Activated naive CD4-positive, alpha-beta T cell treated with anti-CD3 and anti-CD28 coated beads, Interleukin-2, amount 10 ng/mL, durations not matched to agents 7 days and 5 days (primary cell): ENCODE measurements around the gene HS6ST1.

Experiments
- CTCF ChIA-PET: fragments of 350-600 bp; sonication (Branson Sonifier 250); formaldehyde crosslinking; loops from one replicate; lab custom pipeline; 2021; ENCODE audit warnings: antibody characterized with exemption; lab: Charles Lee
- DNase-seq: peaks from one replicate; pipeline ENCODE4 v3.0.0-alpha.2; 2020
- H3K27ac Mint-ChIP-seq: one replicate; pipeline ENCODE4 v1.8.0; 2021; ENCODE audit warnings: mild to moderate bottlenecking, moderate library complexity, mixed read lengths
- H3K27me3 Mint-ChIP-seq: one replicate; pipeline ENCODE4 v1.8.0; 2021; ENCODE audit warnings: mild to moderate bottlenecking, mixed read lengths
- H3K36me3 Mint-ChIP-seq: one replicate; pipeline ENCODE4 v1.8.0; 2021; ENCODE audit warnings: mixed read lengths
- H3K4me1 Mint-ChIP-seq: one replicate; pipeline ENCODE4 v1.8.0; 2021; ENCODE audit warnings: mixed read lengths
- H3K4me3 Mint-ChIP-seq: one replicate; pipeline ENCODE4 v1.8.0; 2021; ENCODE audit warnings: mild to moderate bottlenecking, moderate library complexity, mixed read lengths
- H3K9me3 Mint-ChIP-seq: one replicate; pipeline ENCODE4 v1.8.0; 2021; ENCODE audit warnings: mixed read lengths

HS6ST1 gene

GRCh38 chr2:128237081-128237534 is 81.6 kb downstream of the HS6ST1 start:
- H3K4me3 Mint-ChIP-seq, result no peak overlapping the region
- H3K27ac Mint-ChIP-seq, result no peak overlapping the region

GRCh38 chr2:128236491-128237035 is 82.1 kb downstream of the HS6ST1 start:
- H3K27me3 Mint-ChIP-seq, result peaks cover 35% of the 10 kb centered on the region
- no peak overlapping the region for H3K4me3 Mint-ChIP-seq
- peaks cover 3% of the 10 kb centered on the region for H3K4me1 Mint-ChIP-seq
- CTCF ChIA-PET, result no interaction called here
- H3K27ac Mint-ChIP-seq, result no peak overlapping the region
- H3K9me3 Mint-ChIP-seq, result no peaks in the 10 kb centered on the region
- DNase-seq, result no peak
- no peaks in the 10 kb centered on the region for H3K36me3 Mint-ChIP-seq

More at GRCh38 chr2:128237081-128237534, 81.6 kb downstream of the HS6ST1 start:
- H3K4me1 Mint-ChIP-seq, result peaks cover 3% of the 10 kb centered on the region
- H3K27me3 Mint-ChIP-seq, result peaks cover 34% of the 10 kb centered on the region
- H3K36me3 Mint-ChIP-seq, result no peaks in the 10 kb centered on the region
- DNase-seq, result no peak
- CTCF ChIA-PET, result no interaction called here
- no peaks in the 10 kb centered on the region for H3K9me3 Mint-ChIP-seq

- Mint-ChIP-seq H3K4me1 (peaks cover 3% of the 10 kb centered on the region), H3K27me3 (peaks cover 42% of the 10 kb centered on the region), H3K9me3 (no peaks in the 10 kb centered on the region), H3K4me3 (no peak overlapping the region), H3K27ac (no peak overlapping the region), H3K36me3 (no peaks in the 10 kb centered on the region)
- CTCF ChIA-PET, result interaction anchor here (1.0 kb wide), 1 partner anchor 172 kb away, joined by 3 read pairs; no protein-coding TSS in a partner anchor
- no peak for DNase-seq
Observed at GRCh38 chr2:128235581-128235980, 83.1 kb downstream of the HS6ST1 start.

GRCh38 chr2:128234613-128235012 is 84.1 kb downstream of the HS6ST1 start:
- Mint-ChIP-seq H3K4me3 (no peak overlapping the region), H3K36me3 (no peaks in the 10 kb centered on the region), H3K9me3 (no peaks in the 10 kb centered on the region), H3K4me1 (peaks cover 3% of the 10 kb centered on the region), H3K27me3 (peaks cover 44% of the 10 kb centered on the region), H3K27ac (no peak overlapping the region)
- CTCF ChIA-PET, result interaction anchor here (1.0 to 1.5 kb wide), 5 partner anchors 45 to 171 kb away, joined by 3 to 5 read pairs (median 5); no protein-coding TSS in a partner anchor
- no peak for DNase-seq

GRCh38 chr2:128233790-128234395 is 84.8 kb downstream of the HS6ST1 start:
- Mint-ChIP-seq H3K27me3 (peaks cover 50% of the 10 kb centered on the region), H3K27ac (no peak overlapping the region), H3K4me1 (peaks cover 3% of the 10 kb centered on the region), H3K9me3 (no peaks in the 10 kb centered on the region), H3K36me3 (no peaks in the 10 kb centered on the region), H3K4me3 (peak overlapping the region; percentile 74)
- no peak for DNase-seq
- CTCF ChIA-PET, result interaction anchor here (1.0 to 1.5 kb wide), 5 partner anchors 45 to 171 kb away, joined by 3 to 5 read pairs (median 5); no protein-coding TSS in a partner anchor

- no peaks in the 10 kb centered on the region for H3K36me3 Mint-ChIP-seq
- CTCF ChIA-PET, result interaction anchor here (0.7 to 1.5 kb wide), 5 partner anchors 44 to 169 kb away, joined by 3 to 5 read pairs (median 4); no protein-coding TSS in a partner anchor
Observed at GRCh38 chr2:128232965-128233789, 85.5 kb downstream of the HS6ST1 start.

GRCh38 chr2:128228894-128229293 is 89.8 kb downstream of the HS6ST1 start:
- Mint-ChIP-seq H3K9me3 (no peaks in the 10 kb centered on the region), H3K36me3 (no peaks in the 10 kb centered on the region), H3K4me1 (peaks cover 3% of the 10 kb centered on the region), H3K27ac (no peak overlapping the region), H3K4me3 (no peak overlapping the region), H3K27me3 (peaks cover 34% of the 10 kb centered on the region)
- DNase-seq, result no peak
- CTCF ChIA-PET, result no interaction called here

More at GRCh38 chr2:128232965-128233789, 85.5 kb downstream of the HS6ST1 start:
- H3K27me3 Mint-ChIP-seq, result peaks cover 47% of the 10 kb centered on the region
- H3K9me3 Mint-ChIP-seq, result no peaks in the 10 kb centered on the region
- peak; percentile 91 for DNase-seq
- H3K4me3 Mint-ChIP-seq, result peak overlapping the region; percentile 74
- peaks cover 3% of the 10 kb centered on the region for H3K4me1 Mint-ChIP-seq
- H3K27ac Mint-ChIP-seq, result no peak overlapping the region

GRCh38 chr2:128227862-128228261 is 90.8 kb downstream of the HS6ST1 start:
- no peak overlapping the region for H3K4me3 Mint-ChIP-seq
- peaks cover 28% of the 10 kb centered on the region for H3K27me3 Mint-ChIP-seq
- CTCF ChIA-PET, result interaction anchor here (0.6 kb wide), 1 partner anchor 98 kb away, joined by 3 read pairs; no protein-coding TSS in a partner anchor
- H3K4me1 Mint-ChIP-seq, result no peaks in the 10 kb centered on the region
- no peaks in the 10 kb centered on the region for H3K9me3 Mint-ChIP-seq
- no peak for DNase-seq
- H3K36me3 Mint-ChIP-seq, result no peaks in the 10 kb centered on the region
- H3K27ac Mint-ChIP-seq, result no peak overlapping the region

- no peak overlapping the region for H3K27ac Mint-ChIP-seq
- peaks cover 12% of the 10 kb centered on the region for H3K27me3 Mint-ChIP-seq
- H3K36me3 Mint-ChIP-seq, result no peaks in the 10 kb centered on the region
- H3K4me1 Mint-ChIP-seq, result peaks cover 7% of the 10 kb centered on the region
- no peaks in the 10 kb centered on the region for H3K9me3 Mint-ChIP-seq
- no peak overlapping the region for H3K4me3 Mint-ChIP-seq
- DNase-seq, result no peak
- CTCF ChIA-PET, result no interaction called here
Observed at GRCh38 chr2:128219891-128220290, 98.8 kb downstream of the HS6ST1 start.

GRCh38 chr2:128217671-128218070 is 101.0 kb downstream of the HS6ST1 start:
- Mint-ChIP-seq H3K4me3 (no peak overlapping the region), H3K9me3 (no peaks in the 10 kb centered on the region), H3K27ac (no peak overlapping the region), H3K27me3 (peaks cover 12% of the 10 kb centered on the region), H3K36me3 (no peaks in the 10 kb centered on the region), H3K4me1 (peaks cover 7% of the 10 kb centered on the region)
- CTCF ChIA-PET, result no interaction called here
- no peak for DNase-seq

- no peak for DNase-seq
- Mint-ChIP-seq H3K36me3 (no peaks in the 10 kb centered on the region), H3K4me1 (peaks cover 7% of the 10 kb centered on the region), H3K9me3 (no peaks in the 10 kb centered on the region), H3K27me3 (peaks cover 12% of the 10 kb centered on the region), H3K4me3 (no peak overlapping the region), H3K27ac (no peak overlapping the region)
- CTCF ChIA-PET, result interaction anchor here (1.1 kb wide), 1 partner anchor 13 kb away, joined by 3 read pairs; no protein-coding TSS in a partner anchor
Observed at GRCh38 chr2:128215897-128216642, 102.6 kb downstream of the HS6ST1 start.
